ENCODE data around the gene ACTR3.

ACTR3 gene

GRCh38 chr2:114007436-114007835 is 117.5 kb downstream of the ACTR3 start:
- no peak for DNase-seq

DNA sequence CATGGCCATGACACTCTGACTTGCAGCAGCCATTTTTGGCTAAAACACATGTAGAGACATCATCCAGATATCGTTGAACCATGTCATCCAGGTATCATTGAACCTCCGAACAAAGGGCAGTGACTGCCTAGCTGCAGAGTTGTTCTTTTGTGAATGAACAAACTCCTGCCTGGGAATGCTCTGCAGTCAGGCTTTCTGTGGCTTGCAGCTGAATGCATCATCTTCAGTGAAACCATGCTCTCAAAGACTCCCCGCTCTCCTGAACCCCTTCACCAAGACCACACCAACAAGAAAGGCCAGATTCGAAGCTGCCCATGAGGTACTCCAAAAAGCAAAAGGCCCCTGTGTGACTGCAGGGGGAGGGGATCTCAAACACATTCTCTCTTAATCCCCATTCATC is 118.8 kb downstream of the ACTR3 start:
- no peak for DNase-seq

GRCh38 chr2:114009205-114009944 is 119.5 kb downstream of the ACTR3 start:
- no peak for DNase-seq

DNA sequence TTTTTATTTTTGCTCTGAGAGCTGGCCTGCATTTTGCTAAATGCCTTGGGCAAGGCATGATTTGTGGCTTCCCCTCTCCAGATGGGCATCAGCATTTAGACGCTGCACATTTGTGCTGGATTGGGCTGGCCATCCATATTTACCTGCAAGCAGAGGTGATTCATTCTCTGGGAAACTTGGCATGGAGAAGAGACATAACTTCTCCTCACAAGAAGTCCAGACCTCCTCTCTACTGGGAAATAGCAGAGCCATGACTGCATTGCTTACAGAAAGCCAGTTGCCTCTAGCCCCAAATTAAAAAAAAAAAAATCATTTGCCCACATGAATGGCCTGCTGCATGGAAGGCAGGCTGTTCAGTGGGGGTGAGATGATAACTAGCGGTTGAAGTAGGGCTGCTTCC is 120.1 kb downstream of the ACTR3 start:
- no peak for DNase-seq

DNA sequence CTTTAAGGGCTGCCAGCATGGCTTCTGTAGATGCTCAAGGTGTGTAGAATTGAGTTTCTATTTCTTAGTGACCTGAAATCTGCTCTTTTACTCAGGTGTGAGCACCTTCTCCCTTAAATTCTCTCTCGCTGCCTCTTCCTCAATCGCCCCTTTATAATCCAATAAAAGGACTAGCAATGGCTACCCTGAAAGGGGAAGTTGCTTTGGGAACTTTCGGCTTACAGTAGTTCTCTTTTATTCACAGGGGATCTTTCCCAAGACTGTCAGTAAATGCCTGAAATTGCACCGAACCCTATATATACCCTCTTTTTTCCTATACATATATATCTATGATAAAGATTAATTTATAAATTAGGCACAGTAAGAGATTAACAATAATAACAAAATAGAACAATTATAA is 121.8 kb downstream of the ACTR3 start:
- DNase-seq, result peak; percentile 7
